Stimulated activated CD4-positive, alpha-beta T cell treated with anti-CD3 and anti-CD28 coated beads, Interleukin-1b, Interleukin-23, amount 100 ng/mL, for 1 hour (primary cell): ENCODE measurements around the gene SMURF1.

ENCODE experiments used
- DNase-seq, 2 donors: peaks; one replicate each; pipeline ENCODE4 v3.0.0-alpha.2; 2020; ENCODE audit warnings: low read depth in 2 of 2

The SMURF1 gene

GRCh38 chr7:99029466-99030435 lies 114.2 kb downstream of the SMURF1 start:
- DNase-seq: no peak

- DNase-seq: no peak
These were observed 115.5 kb downstream of the SMURF1 start for GRCh38 chr7:99028261-99028973.

- DNase-seq: no peak
These were observed 116.1 kb downstream of the SMURF1 start for GRCh38 chr7:99027841-99028240.

GRCh38 chr7:99027241-99027640 lies 116.7 kb downstream of the SMURF1 start:
- DNase-seq: no peak

GRCh38 chr7:99024066-99024465 lies 119.8 kb downstream of the SMURF1 start:
- DNase-seq: no peak

- DNase-seq: no peak
These were observed 121.9 kb downstream of the SMURF1 start for GRCh38 chr7:99021941-99022560.

- no peak for DNase-seq
These were observed 123.5 kb downstream of the SMURF1 start for GRCh38 chr7:99020413-99020715.

GRCh38 chr7:99019523-99020412 lies 124.1 kb downstream of the SMURF1 start:
- DNase-seq: no peak

GRCh38 chr7:99016196-99016595 lies 127.7 kb downstream of the SMURF1 start:
- DNase-seq: no peak

GRCh38 chr7:99014113-99014985 lies 129.6 kb downstream of the SMURF1 start:
- no peak for DNase-seq

- no peak for DNase-seq
These were observed 130.4 kb downstream of the SMURF1 start for GRCh38 chr7:99013266-99014112.

- DNase-seq: no peak
These were observed 131.2 kb downstream of the SMURF1 start for GRCh38 chr7:99012722-99013121.

GRCh38 chr7:99011706-99012404 lies 132.1 kb downstream of the SMURF1 start:
- DNase-seq: no peak

- DNase-seq: no peak
These were observed 132.6 kb downstream of the SMURF1 start for GRCh38 chr7:99011341-99011705.

- no peak for DNase-seq
These were observed 133.6 kb downstream of the SMURF1 start for GRCh38 chr7:99010281-99010680.

GRCh38 chr7:99008921-99009530 lies 134.9 kb downstream of the SMURF1 start:
- no peak for DNase-seq

- no peak for DNase-seq
These were observed 135.7 kb downstream of the SMURF1 start for GRCh38 chr7:99008181-99008631.

GRCh38 chr7:99006739-99007424 lies 137.0 kb downstream of the SMURF1 start:
- no peak for DNase-seq
